ENCODE results near the gene CBS.
"Not testable (repeated sequence)": the region's sequence is repeated elsewhere in the genome, so short reads cannot be mapped to it uniquely, and the experiment has no call there.

Gene CBS

DNA sequence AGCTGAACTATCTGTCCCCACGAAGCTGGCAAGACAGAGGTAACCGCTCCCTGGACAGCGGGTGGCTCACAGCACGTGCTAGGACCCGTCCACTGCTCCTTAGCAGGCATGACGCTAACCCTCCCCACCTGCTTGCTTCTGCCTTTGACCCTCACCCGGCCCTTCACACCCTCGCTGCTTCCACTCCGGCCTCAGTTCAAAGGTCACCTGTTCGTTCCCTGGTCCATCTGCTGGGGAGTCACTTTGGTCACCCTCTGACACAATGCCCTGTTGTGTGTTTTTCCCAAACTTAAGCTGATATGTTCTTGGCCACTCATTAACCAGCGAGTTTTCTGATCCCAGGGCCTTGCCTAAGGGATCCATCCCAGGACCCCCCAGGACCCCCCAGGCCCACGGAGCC is 7.6 kb downstream of the CBS start:
- DNase-seq (ENCODE audit: low read depth): not testable (repeated sequence)

- not testable (repeated sequence) for DNase-seq (ENCODE audit: low read depth)
Measured at GRCh38 chr21:43066690-43067089, 8.9 kb downstream of the CBS start.

DNA sequence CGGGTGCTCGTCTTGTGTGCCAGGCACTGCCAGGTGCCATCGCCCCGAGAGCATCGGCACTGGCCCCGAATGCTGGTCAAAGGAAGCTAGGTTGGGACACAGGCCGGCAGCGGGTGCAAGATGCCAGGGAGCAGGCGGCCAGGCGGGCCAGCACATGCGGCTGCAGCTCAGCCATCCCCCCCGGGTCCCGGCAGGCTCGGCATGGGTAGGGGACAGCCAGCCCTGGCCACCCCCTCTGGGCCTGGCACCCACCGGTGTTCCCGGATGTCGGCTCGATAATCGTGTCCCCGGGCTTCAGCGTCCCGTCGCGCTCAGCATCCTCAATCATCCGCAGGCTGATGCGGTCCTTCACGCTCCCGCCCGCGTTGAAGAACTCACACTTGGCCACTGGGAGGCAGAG is 9.6 kb downstream of the CBS start:
- DNase-seq (ENCODE audit: low read depth): not testable (repeated sequence)

GRCh38 chr21:43064265-43064917 is 11.2 kb downstream of the CBS start:
- not testable (repeated sequence) for DNase-seq (ENCODE audit: low read depth)

DNA sequence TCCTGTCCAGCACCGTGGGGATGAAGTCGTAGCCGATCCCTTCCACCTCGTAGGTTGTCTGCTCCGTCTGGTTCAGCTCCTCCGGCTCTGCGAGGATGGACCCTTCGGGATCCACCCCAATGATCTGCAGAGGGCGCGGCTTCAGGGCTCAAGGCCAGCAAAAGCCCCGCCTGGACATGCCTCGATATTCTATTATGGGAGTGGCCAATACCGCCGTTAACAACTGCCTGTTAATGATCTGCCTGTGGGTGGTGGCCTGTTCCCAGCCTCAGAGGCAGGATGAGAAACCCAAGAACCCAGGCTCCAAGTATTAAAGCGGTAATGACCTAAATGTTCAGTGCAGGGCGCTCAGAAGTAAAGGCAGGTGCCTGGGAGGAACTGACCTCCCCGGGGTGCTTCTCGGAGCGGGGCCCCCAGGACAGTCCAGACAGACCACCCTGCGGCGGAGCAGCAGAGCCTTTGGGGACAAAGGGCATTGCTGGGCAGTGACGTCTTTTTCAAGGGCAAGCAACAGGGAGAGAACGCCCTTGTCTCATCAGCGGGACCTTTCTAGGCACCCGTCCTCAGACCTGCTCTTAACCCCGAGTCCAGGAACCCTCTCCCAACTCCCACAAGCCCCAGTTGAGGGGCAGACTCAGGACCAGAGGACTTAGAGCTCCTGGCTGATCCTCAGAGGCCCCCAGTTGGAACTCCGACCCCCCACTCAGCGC is 12.5 kb downstream of the CBS start:
- not testable (repeated sequence) for DNase-seq (ENCODE audit: low read depth)

DNA sequence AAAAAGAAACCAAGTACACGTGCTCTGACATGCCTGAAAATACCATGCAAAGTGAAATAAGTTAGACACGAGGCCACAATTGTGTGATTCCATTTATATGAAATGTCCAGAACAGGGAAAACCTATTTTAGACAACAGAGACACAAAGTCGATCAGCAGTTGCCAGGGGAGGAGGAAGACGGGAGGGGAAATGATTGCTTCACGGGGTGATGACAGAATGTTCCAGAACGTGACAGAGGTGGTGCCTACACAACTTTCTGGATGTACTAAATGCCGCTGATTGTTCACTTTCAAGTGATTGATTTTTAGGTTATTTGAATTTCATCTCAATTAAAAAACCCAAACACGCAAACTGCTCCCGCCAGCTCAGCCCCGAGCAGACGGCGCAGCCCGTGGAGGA is 22.5 kb downstream of the CBS start:
- DNase-seq (ENCODE audit: low read depth): not testable (repeated sequence)

GRCh38 chr21:43045876-43046821 is 29.5 kb downstream of the CBS start:
- DNase-seq (ENCODE audit: low read depth): not testable (repeated sequence)

- DNase-seq (ENCODE audit: low read depth): not testable (repeated sequence)
Measured at GRCh38 chr21:43045165-43045875, 30.3 kb downstream of the CBS start.

DNA sequence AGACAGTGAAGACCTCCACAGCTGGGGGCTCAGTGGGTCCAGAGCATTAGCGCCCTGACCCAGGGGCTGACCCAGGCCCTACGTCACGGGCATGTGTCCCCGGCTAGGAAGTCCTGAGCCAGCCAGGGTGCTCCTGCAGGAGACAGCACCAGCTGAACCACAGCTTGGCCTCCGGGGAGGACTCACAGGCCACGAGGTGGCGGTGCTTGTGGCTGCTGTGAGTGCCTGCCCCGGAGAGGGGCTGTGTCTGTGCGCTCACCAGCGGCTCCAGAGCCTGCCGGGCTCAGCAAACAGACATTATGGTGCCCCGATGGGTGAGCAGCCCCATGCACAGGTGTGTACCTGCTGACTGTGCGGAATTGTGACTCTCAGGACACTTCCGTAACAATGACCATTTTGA is 31.1 kb downstream of the CBS start:
- not testable (repeated sequence) for DNase-seq (ENCODE audit: low read depth)

GRCh38 chr21:43043291-43043690 is 32.3 kb downstream of the CBS start:
- DNase-seq (ENCODE audit: low read depth): not testable (repeated sequence)

DNA sequence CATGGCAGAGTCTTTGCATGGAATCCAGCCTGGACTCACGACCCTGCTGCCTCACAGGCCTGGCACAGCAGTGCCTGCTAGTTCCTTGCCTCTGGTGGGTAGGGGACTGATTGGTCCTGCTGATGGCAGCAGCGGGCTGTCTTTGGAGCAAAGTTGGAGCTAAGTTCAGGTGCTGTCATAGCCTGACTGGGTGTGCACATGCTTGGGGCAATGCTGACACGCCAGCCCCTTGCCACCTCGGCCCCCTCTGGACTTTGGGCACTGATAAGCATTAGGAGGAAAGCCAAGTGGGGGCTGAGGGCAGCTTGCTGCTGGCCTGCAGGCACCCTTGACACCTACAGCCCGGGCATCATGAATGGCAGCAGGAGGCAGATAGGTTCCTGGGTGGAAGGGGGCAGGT is 33.5 kb downstream of the CBS start:
- not testable (repeated sequence) for DNase-seq (ENCODE audit: low read depth)

DNA sequence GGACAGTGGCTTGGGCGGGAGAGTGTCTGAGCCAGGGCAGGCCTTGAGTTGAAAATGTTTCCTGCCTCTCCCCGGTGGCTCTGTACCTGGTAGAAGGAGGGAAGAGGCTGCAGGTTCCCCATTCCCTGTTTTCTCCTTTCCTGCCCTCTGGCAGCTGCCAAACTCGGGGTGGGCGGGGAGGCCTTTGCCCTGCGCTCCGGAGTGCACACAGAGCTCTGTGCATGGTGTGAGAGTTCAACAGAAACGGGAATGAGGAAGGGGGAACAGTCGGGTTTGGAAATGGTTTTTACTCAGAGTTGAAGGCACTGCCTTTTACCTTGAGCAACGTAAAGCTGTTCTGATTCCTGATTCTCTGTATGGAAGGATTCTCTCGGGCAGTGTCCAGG is 37.0 kb downstream of the CBS start:
- DNase-seq (ENCODE audit: low read depth): not testable (repeated sequence)

GRCh38 chr21:43037918-43038658 is 37.5 kb downstream of the CBS start:
- not testable (repeated sequence) for DNase-seq (ENCODE audit: low read depth)

DNA sequence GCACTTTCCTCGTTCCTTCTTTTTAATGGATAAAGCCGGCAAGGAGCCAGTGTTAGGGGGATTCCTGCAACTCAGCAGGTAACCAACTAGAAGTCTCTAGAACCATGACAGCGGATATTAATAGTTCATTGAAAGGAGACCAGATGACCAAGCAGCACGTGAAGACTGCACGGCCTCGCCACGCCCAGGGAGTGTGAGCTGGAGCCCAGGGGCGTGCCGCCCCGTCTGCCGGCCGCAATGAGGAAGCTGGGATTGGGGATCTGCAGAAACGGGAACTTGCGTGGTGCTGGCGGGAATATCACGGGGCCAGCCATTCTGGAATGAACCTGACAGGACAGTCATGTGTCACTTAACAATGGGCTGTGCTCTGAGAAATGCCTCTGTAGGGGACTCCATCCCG is 38.7 kb downstream of the CBS start:
- DNase-seq (ENCODE audit: low read depth): not testable (repeated sequence)

DNA sequence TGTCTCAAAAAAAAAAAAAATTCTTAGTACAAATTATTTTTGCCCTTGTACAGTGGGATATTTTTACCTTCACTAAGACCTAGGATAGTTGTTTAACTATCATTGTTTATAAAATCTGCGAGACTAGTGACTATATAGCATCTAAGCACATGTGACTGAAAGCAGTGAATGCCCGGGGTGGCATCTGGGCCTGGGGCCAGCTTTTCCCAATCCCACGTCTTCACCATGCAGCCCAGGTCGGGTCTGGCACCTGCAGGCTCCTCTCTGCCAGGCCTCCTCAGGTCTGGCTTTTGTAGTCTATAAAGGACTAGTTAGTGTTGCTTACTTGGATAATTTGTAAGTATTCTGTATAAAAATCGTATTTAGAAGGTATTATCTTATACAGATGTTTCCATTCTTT is 40.8 kb downstream of the CBS start:
- no peak for DNase-seq (ENCODE audit: low read depth)

DNA sequence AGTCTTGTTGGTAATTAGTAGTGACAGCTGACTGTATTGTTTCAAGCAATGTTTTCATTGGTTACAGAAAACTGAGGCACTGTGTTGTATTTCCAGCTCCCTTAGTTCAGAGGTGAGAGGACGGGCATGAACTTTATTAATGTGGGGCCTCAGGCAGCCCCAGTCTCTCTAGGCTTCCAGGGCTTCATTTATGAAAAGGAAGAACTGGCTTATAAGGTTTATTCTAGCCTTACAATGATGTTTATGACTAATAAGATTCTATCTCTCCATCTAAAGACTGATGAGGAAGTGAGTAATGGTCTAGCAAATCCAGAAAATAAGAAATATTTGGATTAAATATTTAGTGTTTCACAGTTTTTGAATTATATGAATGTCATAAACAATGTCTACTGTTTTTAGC is 41.5 kb downstream of the CBS start:
- DNase-seq (ENCODE audit: low read depth): no peak

DNA sequence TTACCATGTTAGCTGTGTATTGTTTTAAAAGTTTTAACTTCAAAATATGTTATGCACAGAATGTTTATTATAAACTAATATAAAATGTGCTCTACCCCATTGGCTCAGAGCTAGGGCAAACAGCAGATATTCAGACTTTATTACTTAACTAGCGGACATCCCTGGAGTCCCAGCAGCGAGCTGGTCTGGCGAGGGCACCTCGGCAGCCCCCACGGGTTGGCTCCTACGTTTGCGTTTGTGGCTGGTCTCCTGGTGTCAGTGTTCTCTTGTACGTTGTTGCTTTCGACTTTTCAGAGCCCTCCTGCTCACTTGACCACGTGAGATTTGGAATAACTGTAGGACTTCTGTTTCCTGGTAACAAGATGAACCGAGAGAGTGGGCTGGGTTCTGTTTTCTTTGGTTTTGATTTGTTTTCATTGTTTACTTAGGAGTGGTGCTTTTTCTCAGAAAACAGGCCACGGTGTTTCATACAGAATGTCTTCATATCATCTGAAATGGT is 44.5 kb downstream of the CBS start:
- no peak for DNase-seq (ENCODE audit: low read depth)

- DNase-seq (ENCODE audit: low read depth): no peak
Measured at GRCh38 chr21:43029785-43030184, 45.9 kb downstream of the CBS start.

- no peak for DNase-seq (ENCODE audit: low read depth)
Measured at GRCh38 chr21:43027846-43028731, 47.5 kb downstream of the CBS start.

GRCh38 chr21:43025636-43026180 is 49.9 kb downstream of the CBS start:
- no peak for DNase-seq (ENCODE audit: low read depth)

Measured in CMK (cell line).